ENCODE measurements around the gene RAB26. TPM values are rescaled to one million over a fixed set of nuclear protein-coding genes. Genes with fewer than 3 reads are reported as not detected.

Gene RAB26
- total RNA-seq, 1 experiment from 2014 or later = 10.8 TPM

GRCh38 chr16:2195322-2196161, 47.1 kb downstream of the RAB26 start:
- Mint-ChIP-seq H3K9me3 (ENCODE audit: low read depth, unreplicated experiment) (no peaks in the 10 kb centered on the region), H3K4me3 (ENCODE audit: low read depth, unreplicated experiment) (peak overlapping the region; percentile 58), H3K27ac (ENCODE audit: unreplicated experiment) (no peak overlapping the region), H3K27me3 (ENCODE audit: unreplicated experiment) (peaks cover 92% of the 10 kb centered on the region), H3K4me1 (ENCODE audit: low read depth, unreplicated experiment) (peaks cover 10% of the 10 kb centered on the region), H3K36me3 (ENCODE audit: insufficient read depth, unreplicated experiment) (peaks cover 20% of the 10 kb centered on the region)
- TF ChIP-seq, protein P1, sequence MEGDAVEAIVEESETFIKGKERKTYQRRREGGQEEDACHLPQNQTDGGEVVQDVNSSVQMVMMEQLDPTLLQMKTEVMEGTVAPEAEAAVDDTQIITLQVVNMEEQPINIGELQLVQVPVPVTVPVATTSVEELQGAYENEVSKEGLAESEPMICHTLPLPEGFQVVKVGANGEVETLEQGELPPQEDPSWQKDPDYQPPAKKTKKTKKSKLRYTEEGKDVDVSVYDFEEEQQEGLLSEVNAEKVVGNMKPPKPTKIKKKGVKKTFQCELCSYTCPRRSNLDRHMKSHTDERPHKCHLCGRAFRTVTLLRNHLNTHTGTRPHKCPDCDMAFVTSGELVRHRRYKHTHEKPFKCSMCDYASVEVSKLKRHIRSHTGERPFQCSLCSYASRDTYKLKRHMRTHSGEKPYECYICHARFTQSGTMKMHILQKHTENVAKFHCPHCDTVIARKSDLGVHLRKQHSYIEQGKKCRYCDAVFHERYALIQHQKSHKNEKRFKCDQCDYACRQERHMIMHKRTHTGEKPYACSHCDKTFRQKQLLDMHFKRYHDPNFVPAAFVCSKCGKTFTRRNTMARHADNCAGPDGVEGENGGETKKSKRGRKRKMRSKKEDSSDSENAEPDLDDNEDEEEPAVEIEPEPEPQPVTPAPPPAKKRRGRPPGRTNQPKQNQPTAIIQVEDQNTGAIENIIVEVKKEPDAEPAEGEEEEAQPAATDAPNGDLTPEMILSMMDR (IDR thresholded peaks at IDR 0.05; ENCODE audit: unreplicated experiment) = no peak
- DNase-seq = no peak
- CTCF ChIA-PET = interaction anchor here (0.8 to 2.4 kb wide), 10 partner anchors 8 to 469 kb away, joined by 3 to 27 read pairs (median 4); partner anchors contain the start of genes ECI1, PGP and TRAF7
- intact Hi-C loops (cut with micrococcal nuclease; ENCODE audit: unreplicated experiment) = no loop called here
- no TSS peak for BruUV-seq (replicated peaks)

GRCh38 chr16:2196162-2196980, 47.9 kb downstream of the RAB26 start, which contains the start of gene CASKIN1:
TSS of gene CASKIN1 (minus strand) at chr16:2196605. CDS start at chr16:2196432, 173 bp downstream.
- TF ChIP-seq, protein P1 (IDR thresholded peaks at IDR 0.05; ENCODE audit: unreplicated experiment) = no peak
- intact Hi-C loops (cut with micrococcal nuclease; ENCODE audit: unreplicated experiment) = no loop called here
- CTCF ChIA-PET = interaction anchor here (2.4 kb wide), 1 partner anchor 305 kb away, joined by 9 read pairs; no protein-coding TSS in a partner anchor
- peaks cover 96% of the 10 kb centered on the region for H3K27me3 Mint-ChIP-seq (ENCODE audit: unreplicated experiment)
- BruUV-seq (replicated peaks) = no TSS peak
- DNase-seq = peak; percentile 36
- no peak within 1 kb of the TSS for H3K27ac Mint-ChIP-seq (ENCODE audit: unreplicated experiment)
- no peaks in the 10 kb centered on the region for H3K9me3 Mint-ChIP-seq (ENCODE audit: low read depth, unreplicated experiment)
- H3K4me1 Mint-ChIP-seq (ENCODE audit: low read depth, unreplicated experiment) = peaks cover 10% of the 10 kb centered on the region
- peak within 1 kb of the TSS; percentile 62 for H3K4me3 Mint-ChIP-seq (ENCODE audit: low read depth, unreplicated experiment)
- H3K36me3 Mint-ChIP-seq (ENCODE audit: insufficient read depth, unreplicated experiment) = peaks cover 20% of the 10 kb centered on the region

DNA sequence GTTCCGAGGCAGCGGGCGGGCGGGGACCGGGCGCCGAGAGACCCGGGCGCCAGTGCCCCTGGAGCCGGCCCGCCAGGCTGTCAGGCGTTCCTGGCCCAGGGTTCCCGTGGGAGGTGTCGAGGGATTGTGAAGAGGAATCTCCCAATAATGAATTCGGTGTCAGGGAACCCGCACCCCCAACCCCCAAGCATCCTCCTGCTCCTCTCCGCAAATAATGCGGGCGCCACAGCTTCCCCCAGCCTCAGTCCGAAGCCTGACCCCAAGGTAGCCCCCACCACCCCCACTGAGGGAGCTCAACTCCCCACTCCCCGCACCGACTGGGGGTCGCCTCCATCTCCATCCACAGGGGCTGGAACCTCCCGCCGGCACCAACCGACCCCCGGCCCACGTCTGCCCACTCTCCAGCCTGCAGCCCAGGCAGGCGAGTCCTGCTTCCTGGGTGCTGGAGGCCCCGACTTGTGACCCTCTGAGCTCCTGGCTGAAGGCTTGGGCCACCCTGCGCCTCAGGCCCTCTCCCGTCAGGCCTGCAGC, 48.6 kb downstream of the RAB26 start:
- H3K27me3 Mint-ChIP-seq (ENCODE audit: unreplicated experiment) = peaks cover 96% of the 10 kb centered on the region
- intact Hi-C loops (cut with micrococcal nuclease; ENCODE audit: unreplicated experiment) = no loop called here

More for the DNA sequence above, 48.6 kb downstream of the RAB26 start:
- TF ChIP-seq, protein P1 (IDR thresholded peaks at IDR 0.05; ENCODE audit: unreplicated experiment) = no peak
- Mint-ChIP-seq H3K27ac (ENCODE audit: unreplicated experiment) (no peak overlapping the region), H3K9me3 (ENCODE audit: low read depth, unreplicated experiment) (no peaks in the 10 kb centered on the region), H3K4me3 (ENCODE audit: low read depth, unreplicated experiment) (peak overlapping the region; percentile 62), H3K36me3 (ENCODE audit: insufficient read depth, unreplicated experiment) (peaks cover 20% of the 10 kb centered on the region), H3K4me1 (ENCODE audit: low read depth, unreplicated experiment) (peaks cover 10% of the 10 kb centered on the region)
- BruUV-seq (replicated peaks) = no TSS peak
- CTCF ChIA-PET = interaction anchor here (0.7 kb wide), 1 partner anchor 154 kb away, joined by 3 read pairs; no protein-coding TSS in a partner anchor
- no peak for DNase-seq

All from Calu3 (cell line).